Measurements from ENCODE around the gene SLC35F2.

DNA sequence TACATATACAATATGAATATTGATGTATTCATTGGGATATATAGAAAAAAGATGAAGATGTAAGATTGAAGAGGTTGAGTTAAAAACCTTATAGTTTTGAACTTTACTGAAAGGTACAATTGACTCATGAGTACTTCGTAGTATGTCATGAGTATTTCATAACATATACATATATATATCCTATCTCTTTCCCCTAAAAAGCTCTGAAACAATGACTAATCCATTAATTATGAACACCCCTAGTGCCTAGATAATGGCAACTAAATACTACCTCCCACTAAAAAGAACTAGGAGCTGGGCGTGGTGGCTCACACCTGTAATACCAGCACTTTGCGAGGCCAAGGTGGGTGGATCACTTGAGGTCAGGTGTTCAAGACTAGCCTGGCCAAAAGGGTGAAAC lies 31.5 kb downstream of the SLC35F2 start:
- no peak for TF ChIP-seq POLR2A (IDR thresholded peaks at IDR 0.05; ENCODE audit: low read depth, low read length)
- TF ChIP-seq, protein P1, sequence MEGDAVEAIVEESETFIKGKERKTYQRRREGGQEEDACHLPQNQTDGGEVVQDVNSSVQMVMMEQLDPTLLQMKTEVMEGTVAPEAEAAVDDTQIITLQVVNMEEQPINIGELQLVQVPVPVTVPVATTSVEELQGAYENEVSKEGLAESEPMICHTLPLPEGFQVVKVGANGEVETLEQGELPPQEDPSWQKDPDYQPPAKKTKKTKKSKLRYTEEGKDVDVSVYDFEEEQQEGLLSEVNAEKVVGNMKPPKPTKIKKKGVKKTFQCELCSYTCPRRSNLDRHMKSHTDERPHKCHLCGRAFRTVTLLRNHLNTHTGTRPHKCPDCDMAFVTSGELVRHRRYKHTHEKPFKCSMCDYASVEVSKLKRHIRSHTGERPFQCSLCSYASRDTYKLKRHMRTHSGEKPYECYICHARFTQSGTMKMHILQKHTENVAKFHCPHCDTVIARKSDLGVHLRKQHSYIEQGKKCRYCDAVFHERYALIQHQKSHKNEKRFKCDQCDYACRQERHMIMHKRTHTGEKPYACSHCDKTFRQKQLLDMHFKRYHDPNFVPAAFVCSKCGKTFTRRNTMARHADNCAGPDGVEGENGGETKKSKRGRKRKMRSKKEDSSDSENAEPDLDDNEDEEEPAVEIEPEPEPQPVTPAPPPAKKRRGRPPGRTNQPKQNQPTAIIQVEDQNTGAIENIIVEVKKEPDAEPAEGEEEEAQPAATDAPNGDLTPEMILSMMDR (conservative IDR thresholded peaks at IDR 0.05; ENCODE audit: low read depth, low read length): no peak
- no peak for TF ChIP-seq CEBPB (IDR thresholded peaks at IDR 0.05; ENCODE audit: low read depth, low read length)
- TF ChIP-seq CHD1 (IDR thresholded peaks at IDR 0.05; ENCODE audit: low read depth, low read length): no peak

Measured in IMR-90 (cell line).